Activated naive CD8-positive, alpha-beta T cell treated with anti-CD3 and anti-CD28 coated beads for 36 hours (primary cell): ENCODE measurements around the gene OTUB2. TPM values are rescaled to one million over a fixed set of nuclear protein-coding genes. Genes with fewer than 3 reads are reported as not detected.

ENCODE experiments used
- DNase-seq: peaks from one replicate; pipeline ENCODE4 v3.0.0; 2021
- H3K27ac Mint-ChIP-seq: one replicate; pipeline ENCODE4 v1.8.0; 2022; ENCODE audit warnings: mild to moderate bottlenecking, moderate library complexity, mixed read lengths
- H3K27me3 Mint-ChIP-seq: one replicate; pipeline ENCODE4 v1.8.0; 2022; ENCODE audit warnings: mild to moderate bottlenecking, mixed read lengths
- H3K36me3 Mint-ChIP-seq: one replicate; pipeline ENCODE4 v1.8.0; 2021; ENCODE audit warnings: mild to moderate bottlenecking, mixed read lengths
- H3K4me1 Mint-ChIP-seq: one replicate; pipeline ENCODE4 v1.8.0; 2021; ENCODE audit warnings: mixed read lengths
- H3K4me3 Mint-ChIP-seq: one replicate; pipeline ENCODE4 v1.8.0; 2022; ENCODE audit warnings: mild to moderate bottlenecking, moderate library complexity, mixed read lengths
- H3K9me3 Mint-ChIP-seq: one replicate; pipeline ENCODE4 v1.8.0; 2022; ENCODE audit warnings: mixed read lengths
- total RNA-seq, 2 experiments: library from RNA; stranded (reverse); gene quantifications; one replicate each; pipeline ENCODE4 v1.2.3, GENCODE V29; 2021

The OTUB2 gene
- total RNA-seq, 2 experiments from 2014 or later = 0.31 to 0.48 TPM

- Mint-ChIP-seq H3K27ac (no peak overlapping the region), H3K9me3 (no peaks in the 10 kb centered on the region), H3K27me3 (peaks cover 14% of the 10 kb centered on the region), H3K36me3 (no peaks in the 10 kb centered on the region), H3K4me1 (peaks cover 22% of the 10 kb centered on the region), H3K4me3 (no peak overlapping the region)
- no peak for DNase-seq
Observed at GRCh38 chr14:94004015-94004414, 22.1 kb upstream of the OTUB2 start.

GRCh38 chr14:94005324-94006073 lies 20.6 kb upstream of the OTUB2 start:
- H3K4me3 Mint-ChIP-seq = no peak overlapping the region
- H3K36me3 Mint-ChIP-seq = no peaks in the 10 kb centered on the region
- H3K9me3 Mint-ChIP-seq = no peaks in the 10 kb centered on the region
- peaks cover 31% of the 10 kb centered on the region for H3K4me1 Mint-ChIP-seq
- no peak overlapping the region for H3K27ac Mint-ChIP-seq
- peaks cover 23% of the 10 kb centered on the region for H3K27me3 Mint-ChIP-seq
- no peak for DNase-seq

- Mint-ChIP-seq H3K27me3 (peaks cover 28% of the 10 kb centered on the region), H3K27ac (no peak overlapping the region), H3K36me3 (no peaks in the 10 kb centered on the region), H3K4me1 (peaks cover 37% of the 10 kb centered on the region), H3K4me3 (no peak overlapping the region), H3K9me3 (no peaks in the 10 kb centered on the region)
- no peak for DNase-seq
Observed at GRCh38 chr14:94008234-94008633, 17.9 kb upstream of the OTUB2 start.

GRCh38 chr14:94009767-94010166 lies 16.4 kb upstream of the OTUB2 start:
- Mint-ChIP-seq H3K36me3 (no peaks in the 10 kb centered on the region), H3K4me3 (no peak overlapping the region), H3K9me3 (no peaks in the 10 kb centered on the region), H3K27ac (no peak overlapping the region), H3K4me1 (peaks cover 37% of the 10 kb centered on the region), H3K27me3 (peaks cover 19% of the 10 kb centered on the region)
- no peak for DNase-seq

GRCh38 chr14:94010625-94011024 lies 15.5 kb upstream of the OTUB2 start:
- peaks cover 35% of the 10 kb centered on the region for H3K4me1 Mint-ChIP-seq
- no peak overlapping the region for H3K27ac Mint-ChIP-seq
- DNase-seq = no peak
- H3K4me3 Mint-ChIP-seq = no peak overlapping the region
- no peaks in the 10 kb centered on the region for H3K36me3 Mint-ChIP-seq
- H3K9me3 Mint-ChIP-seq = no peaks in the 10 kb centered on the region
- H3K27me3 Mint-ChIP-seq = peaks cover 14% of the 10 kb centered on the region

GRCh38 chr14:94011795-94012194 lies 14.3 kb upstream of the OTUB2 start:
- no peak for DNase-seq
- Mint-ChIP-seq H3K36me3 (no peaks in the 10 kb centered on the region), H3K9me3 (no peaks in the 10 kb centered on the region), H3K27me3 (peaks cover 14% of the 10 kb centered on the region), H3K27ac (peak overlapping the region; percentile 18), H3K4me3 (peak overlapping the region; percentile 10), H3K4me1 (peaks cover 35% of the 10 kb centered on the region)

GRCh38 chr14:94014382-94014781 lies 11.8 kb upstream of the OTUB2 start:
- no peak for DNase-seq
- Mint-ChIP-seq H3K4me3 (no peak overlapping the region), H3K9me3 (no peaks in the 10 kb centered on the region), H3K4me1 (peaks cover 23% of the 10 kb centered on the region), H3K36me3 (no peaks in the 10 kb centered on the region), H3K27ac (no peak overlapping the region), H3K27me3 (peaks cover 13% of the 10 kb centered on the region)

GRCh38 chr14:94015223-94015622 lies 10.9 kb upstream of the OTUB2 start:
- no peak overlapping the region for H3K4me3 Mint-ChIP-seq
- H3K27ac Mint-ChIP-seq = no peak overlapping the region
- H3K9me3 Mint-ChIP-seq = no peaks in the 10 kb centered on the region
- no peaks in the 10 kb centered on the region for H3K36me3 Mint-ChIP-seq
- H3K4me1 Mint-ChIP-seq = peaks cover 16% of the 10 kb centered on the region
- no peak for DNase-seq
- H3K27me3 Mint-ChIP-seq = peaks cover 8% of the 10 kb centered on the region

GRCh38 chr14:94016446-94016976 lies 9.6 kb upstream of the OTUB2 start:
- Mint-ChIP-seq H3K36me3 (no peaks in the 10 kb centered on the region), H3K4me1 (peaks cover 17% of the 10 kb centered on the region), H3K4me3 (no peak overlapping the region), H3K27me3 (peaks cover 5% of the 10 kb centered on the region), H3K27ac (no peak overlapping the region), H3K9me3 (no peaks in the 10 kb centered on the region)
- DNase-seq = no peak

- H3K27ac Mint-ChIP-seq = no peak overlapping the region
- DNase-seq = no peak
- peaks cover 21% of the 10 kb centered on the region for H3K4me1 Mint-ChIP-seq
- no peaks in the 10 kb centered on the region for H3K9me3 Mint-ChIP-seq
- H3K27me3 Mint-ChIP-seq = peaks cover 5% of the 10 kb centered on the region
- H3K36me3 Mint-ChIP-seq = no peaks in the 10 kb centered on the region
- no peak overlapping the region for H3K4me3 Mint-ChIP-seq
Observed at GRCh38 chr14:94018308-94018707, 7.8 kb upstream of the OTUB2 start.

GRCh38 chr14:94019329-94019728 lies 6.8 kb upstream of the OTUB2 start:
- peaks cover 10% of the 10 kb centered on the region for H3K27me3 Mint-ChIP-seq
- DNase-seq = no peak
- H3K9me3 Mint-ChIP-seq = no peaks in the 10 kb centered on the region
- H3K36me3 Mint-ChIP-seq = no peaks in the 10 kb centered on the region
- H3K4me1 Mint-ChIP-seq = peaks cover 21% of the 10 kb centered on the region
- H3K4me3 Mint-ChIP-seq = no peak overlapping the region
- no peak overlapping the region for H3K27ac Mint-ChIP-seq

GRCh38 chr14:94020267-94020666 lies 5.9 kb upstream of the OTUB2 start:
- Mint-ChIP-seq H3K9me3 (no peaks in the 10 kb centered on the region), H3K36me3 (no peaks in the 10 kb centered on the region), H3K27me3 (peaks cover 10% of the 10 kb centered on the region), H3K4me1 (peaks cover 21% of the 10 kb centered on the region), H3K27ac (no peak overlapping the region), H3K4me3 (no peak overlapping the region)
- DNase-seq = no peak

- no peak for DNase-seq
Observed at GRCh38 chr14:94021001-94021400, 5.1 kb upstream of the OTUB2 start.

GRCh38 chr14:94021416-94022157 lies 4.6 kb upstream of the OTUB2 start:
- Mint-ChIP-seq H3K27ac (peak overlapping the region; percentile 57), H3K27me3 (peaks cover 10% of the 10 kb centered on the region), H3K4me3 (no peak overlapping the region), H3K4me1 (peaks cover 25% of the 10 kb centered on the region), H3K36me3 (no peaks in the 10 kb centered on the region), H3K9me3 (no peaks in the 10 kb centered on the region)
- DNase-seq = peak; percentile 50

More at GRCh38 chr14:94021001-94021400, 5.1 kb upstream of the OTUB2 start:
- Mint-ChIP-seq H3K4me1 (peaks cover 24% of the 10 kb centered on the region), H3K9me3 (no peaks in the 10 kb centered on the region), H3K27ac (no peak overlapping the region), H3K36me3 (no peaks in the 10 kb centered on the region), H3K27me3 (peaks cover 10% of the 10 kb centered on the region), H3K4me3 (no peak overlapping the region)

GRCh38 chr14:94022532-94023411 lies 3.4 kb upstream of the OTUB2 start:
- DNase-seq = no peak

More at GRCh38 chr14:94022532-94023411, 3.4 kb upstream of the OTUB2 start:
- H3K9me3 Mint-ChIP-seq = no peaks in the 10 kb centered on the region
- no peak overlapping the region for H3K27ac Mint-ChIP-seq
- H3K4me3 Mint-ChIP-seq = no peak overlapping the region
- no peaks in the 10 kb centered on the region for H3K36me3 Mint-ChIP-seq
- H3K27me3 Mint-ChIP-seq = peaks cover 10% of the 10 kb centered on the region
- H3K4me1 Mint-ChIP-seq = peaks cover 25% of the 10 kb centered on the region
